ENCODE results near the gene CADPS.

CADPS gene

GRCh38 chr3:62653796-62654195 is 221.4 kb downstream of the CADPS start:
- no peaks in the 10 kb centered on the region for H3K27me3 ChIP-seq (replicated peaks; ENCODE audit: control insufficient read depth, insufficient read depth, low read length)
- no peaks in the 10 kb centered on the region for H3K36me3 ChIP-seq (ENCODE audit: control insufficient read depth, insufficient read depth, low read length)
- no peak for DNase-seq (ENCODE audit: extremely low read depth, insufficient read length)
- no peak overlapping the region for H3K4me3 ChIP-seq (replicated peaks; ENCODE audit: low read depth, low read length)
- TF ChIP-seq CTCF (IDR thresholded peaks at IDR 0.05; ENCODE audit: insufficient read depth, low read length, poor library complexity, severe bottlenecking): no peak

GRCh38 chr3:62647711-62648110 is 227.5 kb downstream of the CADPS start:
- no peak for DNase-seq (ENCODE audit: extremely low read depth, insufficient read length)
- Histone ChIP-seq H3K27me3 (replicated peaks; ENCODE audit: control insufficient read depth, insufficient read depth, low read length) (no peaks in the 10 kb centered on the region), H3K36me3 (ENCODE audit: control insufficient read depth, insufficient read depth, low read length) (no peaks in the 10 kb centered on the region), H3K4me3 (replicated peaks; ENCODE audit: low read depth, low read length) (no peak overlapping the region)
- TF ChIP-seq CTCF (IDR thresholded peaks at IDR 0.05; ENCODE audit: insufficient read depth, low read length, poor library complexity, severe bottlenecking): no peak

GRCh38 chr3:62644493-62644892 is 230.7 kb downstream of the CADPS start:
- DNase-seq (ENCODE audit: extremely low read depth, insufficient read length): no peak
- TF ChIP-seq CTCF (IDR thresholded peaks at IDR 0.05; ENCODE audit: insufficient read depth, low read length, poor library complexity, severe bottlenecking): no peak
- no peaks in the 10 kb centered on the region for H3K27me3 ChIP-seq (replicated peaks; ENCODE audit: control insufficient read depth, insufficient read depth, low read length)
- H3K4me3 ChIP-seq (replicated peaks; ENCODE audit: low read depth, low read length): no peak overlapping the region
- H3K36me3 ChIP-seq (ENCODE audit: control insufficient read depth, insufficient read depth, low read length): no peaks in the 10 kb centered on the region

GRCh38 chr3:62638316-62638715 is 236.9 kb downstream of the CADPS start:
- TF ChIP-seq CTCF (IDR thresholded peaks at IDR 0.05; ENCODE audit: insufficient read depth, low read length, poor library complexity, severe bottlenecking): no peak
- Histone ChIP-seq H3K36me3 (ENCODE audit: control insufficient read depth, insufficient read depth, low read length) (no peaks in the 10 kb centered on the region), H3K4me3 (replicated peaks; ENCODE audit: low read depth, low read length) (no peak overlapping the region), H3K27me3 (replicated peaks; ENCODE audit: control insufficient read depth, insufficient read depth, low read length) (no peaks in the 10 kb centered on the region)
- DNase-seq (ENCODE audit: extremely low read depth, insufficient read length): no peak

GRCh38 chr3:62636235-62636826 is 238.9 kb downstream of the CADPS start:
- Histone ChIP-seq H3K27me3 (replicated peaks; ENCODE audit: control insufficient read depth, insufficient read depth, low read length) (no peaks in the 10 kb centered on the region), H3K36me3 (ENCODE audit: control insufficient read depth, insufficient read depth, low read length) (no peaks in the 10 kb centered on the region), H3K4me3 (replicated peaks; ENCODE audit: low read depth, low read length) (no peak overlapping the region)
- DNase-seq (ENCODE audit: extremely low read depth, insufficient read length): no peak
- TF ChIP-seq CTCF (IDR thresholded peaks at IDR 0.05; ENCODE audit: insufficient read depth, low read length, poor library complexity, severe bottlenecking): no peak

All from GM06990 (cell line).